H9 (cell line): ENCODE data around the gene ASB15. TPM values are rescaled to one million over a fixed set of nuclear protein-coding genes. Genes with fewer than 3 reads are reported as not detected.

Experiments
- DNase-seq: peaks from one replicate; pipeline ENCODE4 v3.0.0-alpha.2; 2017
- H2AFZ ChIP-seq: one replicate; pipeline ENCODE4 v1.6.1; 2013; ENCODE audit warnings: mild to moderate bottlenecking, low read length, control low read depth, moderate library complexity
- H2AK5ac ChIP-seq: 2 replicates; pipeline ENCODE4 v1.6.1; 2013; ENCODE audit warnings: low read length, control low read depth, mixed read lengths; ENCODE audit not compliant: insufficient read length
- H2BK120ac ChIP-seq: one replicate; pipeline ENCODE4 v1.6.1; 2013; ENCODE audit warnings: low read depth, mild to moderate bottlenecking, low read length, control low read depth, inconsistent platforms; ENCODE audit not compliant: poor library complexity, severe bottlenecking
- H2BK12ac ChIP-seq: 2 replicates; pipeline ENCODE4 v1.6.1; 2013; ENCODE audit warnings: low read length, control low read depth, mixed read lengths, low read depth; ENCODE audit not compliant: insufficient read length
- H2BK15ac ChIP-seq: 2 replicates; pipeline ENCODE4 v1.6.1; 2013; ENCODE audit warnings: low read depth, low read length, control low read depth
- H2BK20ac ChIP-seq: one replicate; pipeline ENCODE4 v1.6.1; 2013; ENCODE audit warnings: low read depth, mild to moderate bottlenecking, low read length, control low read depth, inconsistent platforms; ENCODE audit not compliant: poor library complexity, severe bottlenecking
- H2BK5ac ChIP-seq: 2 replicates; pipeline ENCODE4 v1.6.1; 2013; ENCODE audit warnings: low read length, control low read depth, mixed read lengths; ENCODE audit not compliant: insufficient read length
- H3K14ac ChIP-seq: 2 replicates; pipeline ENCODE4 v1.6.1; 2013; ENCODE audit warnings: low read length, control low read depth; ENCODE audit not compliant: insufficient read depth
- H3K18ac ChIP-seq: 2 replicates; pipeline ENCODE4 v1.6.1; 2013; ENCODE audit warnings: low read depth, mild to moderate bottlenecking, mixed read lengths, low read length, control low read depth; ENCODE audit not compliant: insufficient read length
- H3K23ac ChIP-seq: 2 replicates; pipeline ENCODE4 v1.6.1; 2013; ENCODE audit warnings: low read length, control low read depth, mixed read lengths, low read depth; ENCODE audit not compliant: insufficient read length
- H3K23me2 ChIP-seq: 2 replicates; pipeline ENCODE4 v1.6.1; 2013; ENCODE audit warnings: low read depth, mild to moderate bottlenecking, mixed read lengths, low read length, control low read depth; ENCODE audit not compliant: insufficient read length, poor library complexity, severe bottlenecking
- H3K27ac ChIP-seq: 2 replicates; pipeline ENCODE4 v1.5.1; 2013; ENCODE audit warnings: low read length, control low read depth, mixed read lengths, low read depth; ENCODE audit not compliant: insufficient read length
- H3K27me3 ChIP-seq: 2 replicates; pipeline ENCODE4 v1.6.1; 2013; ENCODE audit warnings: low read length, control low read depth, inconsistent platforms; ENCODE audit not compliant: insufficient read depth
- H3K4ac ChIP-seq: 2 replicates; pipeline ENCODE4 v1.6.1; 2013; ENCODE audit warnings: low read depth, mild to moderate bottlenecking, control low read depth, inconsistent platforms, low read length, moderate library complexity
- H3K4me1 ChIP-seq: 2 replicates; pipeline ENCODE4 v1.6.1; 2013; ENCODE audit warnings: low read length, control low read depth, inconsistent platforms; ENCODE audit not compliant: insufficient read depth
- H3K4me2 ChIP-seq: 2 replicates; pipeline ENCODE4 v1.6.1; 2013; ENCODE audit warnings: low read length, control low read depth, mixed read lengths; ENCODE audit not compliant: insufficient read length, insufficient read depth
- H3K56ac ChIP-seq: 2 replicates; pipeline ENCODE4 v1.6.1; 2013; ENCODE audit warnings: low read depth, mild to moderate bottlenecking, mixed read lengths, low read length, control low read depth; ENCODE audit not compliant: insufficient read length
- H3K79me1 ChIP-seq: 2 replicates; pipeline ENCODE4 v1.6.1; 2013; ENCODE audit warnings: low read depth, mild to moderate bottlenecking, moderate library complexity, low read length, control low read depth, inconsistent platforms; ENCODE audit not compliant: insufficient read depth, poor library complexity, severe bottlenecking
- H3K79me2 ChIP-seq: 2 replicates; pipeline ENCODE4 v1.6.1; 2013; ENCODE audit warnings: low read length, control low read depth, inconsistent platforms; ENCODE audit not compliant: insufficient read depth
- H3K9ac ChIP-seq: 2 replicates; pipeline ENCODE4 v1.6.1; 2013; ENCODE audit warnings: low read length, control low read depth, mixed read lengths; ENCODE audit not compliant: insufficient read length; ENCODE audit errors: extremely low read depth
- H3K9me3 ChIP-seq: one replicate; pipeline ENCODE4 v1.6.1; 2013; ENCODE audit warnings: low read depth, low read length, inconsistent platforms; ENCODE audit not compliant: control insufficient read depth
- H3T11ph ChIP-seq: one replicate; pipeline ENCODE4 v1.6.1; 2013; ENCODE audit warnings: mild to moderate bottlenecking, low read length, control low read depth, inconsistent platforms
- H4K20me1 ChIP-seq: one replicate; pipeline ENCODE4 v1.6.1; 2013; ENCODE audit not compliant: control insufficient read depth, insufficient read length, insufficient read depth
- H4K5ac ChIP-seq: 2 replicates; pipeline ENCODE4 v1.6.1; 2013; ENCODE audit warnings: low read depth, mild to moderate bottlenecking, mixed read lengths, low read length, control low read depth; ENCODE audit not compliant: insufficient read length
- H4K8ac ChIP-seq: replicated peaks from 2 replicates; pipeline ENCODE4 v1.6.1; 2013; ENCODE audit warnings: low read length, control low read depth, mixed read lengths, low read depth; ENCODE audit not compliant: insufficient read length
- H4K91ac ChIP-seq: 2 replicates; pipeline ENCODE4 v1.6.1; 2013; ENCODE audit warnings: low read depth, mild to moderate bottlenecking, moderate library complexity, mixed read lengths, low read length, control low read depth; ENCODE audit not compliant: insufficient read length
- H3K27ac Mint-ChIP-seq, 3 experiments: 2 replicates in 2 of 3; 3 replicates in 1 of 3; pipeline ENCODE4 v1.8.0; 2020 to 2021; ENCODE audit warnings: mixed read lengths in 3 of 3, mild to moderate bottlenecking in 1 of 3, moderate library complexity in 1 of 3
- H3K27me3 Mint-ChIP-seq: 2 replicates; pipeline ENCODE4 v1.8.0; 2021; ENCODE audit warnings: low read depth, mild to moderate bottlenecking, moderate library complexity, mixed read lengths
- H3K36me3 Mint-ChIP-seq, 3 experiments: 2 replicates in 2 of 3; 3 replicates in 1 of 3; pipeline ENCODE4 v1.8.0; 2020 to 2021; ENCODE audit warnings: low read depth in 3 of 3, mixed read lengths in 3 of 3; ENCODE audit not compliant: insufficient read depth in 1 of 3
- H3K4me1 Mint-ChIP-seq, 2 experiments: 2 replicates each; pipeline ENCODE4 v1.8.0; 2020; ENCODE audit warnings: mixed read lengths in 2 of 2
- H3K4me3 Mint-ChIP-seq, 2 experiments: 2 replicates in 1 of 2; 3 replicates in 1 of 2; pipeline ENCODE4 v1.8.0; 2020 to 2021; ENCODE audit warnings: mild to moderate bottlenecking in 2 of 2, mixed read lengths in 2 of 2, moderate library complexity in 1 of 2
- H3K9me3 Mint-ChIP-seq, 2 experiments: 2 replicates in 1 of 2; 3 replicates in 1 of 2; pipeline ENCODE4 v1.8.0; 2020; ENCODE audit warnings: mild to moderate bottlenecking in 2 of 2, mixed read lengths in 2 of 2, moderate library complexity in 1 of 2
- WGBS: extraction: QIAGEN DNeasy Blood & Tissue Kit; methylation state at CpG from one replicate; pipeline ENCODE4 v1.1.7; 2013; ENCODE audit warnings: missing lambda C conversion rate, low lambda C conversion rate, mixed read lengths; ENCODE audit not compliant: insufficient read length; ENCODE audit errors: extremely low coverage; 5-methylcytosine and 5-hydroxymethylcytosine counted together
- total RNA-seq: library from RNA; stranded (reverse); gene quantifications from 2 replicates; pipeline ENCODE4 v1.2.1, GENCODE V29; 2021
- TF ChIP-seq, protein P1 (sequence below): fragments of 200-600 bp; sonication (generic); conservative IDR thresholded peaks from 3 replicates; pipeline ENCODE4 v1.8.0; 2021; ENCODE audit warnings: antibody characterized with exemption, mild to moderate bottlenecking

ASB15 gene
- total RNA-seq, 1 experiment from 2014 or later, result not detected

DNA sequence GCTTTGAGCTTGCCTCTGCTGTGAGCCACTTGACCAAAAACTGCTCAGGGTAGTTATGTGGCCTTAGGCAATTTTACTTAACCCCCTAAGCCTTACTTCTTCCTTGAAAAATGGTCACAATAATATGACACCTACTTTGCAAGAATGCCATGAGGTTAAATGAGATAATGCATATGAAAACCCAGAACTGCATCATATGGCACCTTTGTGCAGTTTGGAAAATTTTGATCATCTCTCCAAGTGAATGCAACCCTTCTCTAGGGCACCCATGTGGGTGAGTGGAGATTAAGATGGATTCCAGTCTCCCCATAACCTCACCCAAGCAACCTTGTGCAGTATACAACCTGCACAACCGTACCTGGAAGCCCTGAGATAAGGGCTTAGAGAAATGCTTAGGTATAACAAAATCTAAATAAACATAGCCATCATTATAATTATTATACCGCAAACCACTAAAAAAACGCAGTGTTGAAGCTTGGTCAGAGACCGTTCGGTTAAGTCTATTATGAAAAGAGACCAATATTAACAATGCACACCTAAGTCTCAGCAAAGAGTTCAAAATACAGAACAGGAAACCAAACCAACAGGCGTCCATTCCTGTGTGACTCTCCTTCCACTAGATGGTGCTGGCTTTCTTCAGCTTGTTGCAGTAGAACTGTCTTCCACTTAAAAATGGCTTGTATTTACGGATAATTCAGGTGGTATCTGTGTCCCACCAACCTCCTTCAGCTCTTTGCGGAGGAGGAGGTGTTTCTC, 21.0 kb upstream of the ASB15 start:
- no peak overlapping the region for H3K18ac ChIP-seq
- peak overlapping the region; percentile 79 for H2AFZ ChIP-seq
- no peak overlapping the region for H2BK120ac ChIP-seq
- H3K14ac ChIP-seq, result no peak overlapping the region
- no peaks in the 10 kb centered on the region for H3K9me3 Mint-ChIP-seq
- peak; percentile 48 for DNase-seq
- H3K9ac ChIP-seq, result no peak overlapping the region
- H3K79me1 ChIP-seq, result no peaks in the 10 kb centered on the region
- H3K56ac ChIP-seq, result no peak overlapping the region
- H3K4me2 ChIP-seq, result no peak overlapping the region
- no peak overlapping the region for H3K27ac ChIP-seq
- peak overlapping the region in 2 of 3 experiments; percentile 25 to 91; a peak in 2 of 7 replicates for H3K27ac Mint-ChIP-seq
- H3K36me3 Mint-ChIP-seq, result no peaks in the 10 kb centered on the region
- no peaks in the 10 kb centered on the region for H3K23me2 ChIP-seq
- no peak overlapping the region for H2BK5ac ChIP-seq
- TF ChIP-seq, protein P1, sequence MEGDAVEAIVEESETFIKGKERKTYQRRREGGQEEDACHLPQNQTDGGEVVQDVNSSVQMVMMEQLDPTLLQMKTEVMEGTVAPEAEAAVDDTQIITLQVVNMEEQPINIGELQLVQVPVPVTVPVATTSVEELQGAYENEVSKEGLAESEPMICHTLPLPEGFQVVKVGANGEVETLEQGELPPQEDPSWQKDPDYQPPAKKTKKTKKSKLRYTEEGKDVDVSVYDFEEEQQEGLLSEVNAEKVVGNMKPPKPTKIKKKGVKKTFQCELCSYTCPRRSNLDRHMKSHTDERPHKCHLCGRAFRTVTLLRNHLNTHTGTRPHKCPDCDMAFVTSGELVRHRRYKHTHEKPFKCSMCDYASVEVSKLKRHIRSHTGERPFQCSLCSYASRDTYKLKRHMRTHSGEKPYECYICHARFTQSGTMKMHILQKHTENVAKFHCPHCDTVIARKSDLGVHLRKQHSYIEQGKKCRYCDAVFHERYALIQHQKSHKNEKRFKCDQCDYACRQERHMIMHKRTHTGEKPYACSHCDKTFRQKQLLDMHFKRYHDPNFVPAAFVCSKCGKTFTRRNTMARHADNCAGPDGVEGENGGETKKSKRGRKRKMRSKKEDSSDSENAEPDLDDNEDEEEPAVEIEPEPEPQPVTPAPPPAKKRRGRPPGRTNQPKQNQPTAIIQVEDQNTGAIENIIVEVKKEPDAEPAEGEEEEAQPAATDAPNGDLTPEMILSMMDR, result peak; percentile 83
- H4K20me1 ChIP-seq, result no peaks in the 10 kb centered on the region
- H2AK5ac ChIP-seq, result no peak overlapping the region
- H3K79me2 ChIP-seq, result no peaks in the 10 kb centered on the region
- H3K4ac ChIP-seq, result no peak overlapping the region
- no peaks in the 10 kb centered on the region for H3K27me3 Mint-ChIP-seq
- H2BK12ac ChIP-seq, result no peak overlapping the region
- no peaks in the 10 kb centered on the region for H3K27me3 ChIP-seq
- WGBS, result no CpG with 5 or more reads among the region's 8 CpGs
- peaks cover 17 to 19% of the 10 kb centered on the region in 2 experiments for H3K4me1 Mint-ChIP-seq
- H3K9me3 ChIP-seq, result no peaks in the 10 kb centered on the region
- no peak overlapping the region for H3T11ph ChIP-seq
- no peak overlapping the region for H4K8ac ChIP-seq
- H2BK15ac ChIP-seq, result no peak overlapping the region
- H4K91ac ChIP-seq, result no peak overlapping the region
- no peak overlapping the region for H4K5ac ChIP-seq
- peaks cover 4% of the 10 kb centered on the region; the same call in 1 of the 2 replicates for H3K4me1 ChIP-seq
- H2BK20ac ChIP-seq, result no peak overlapping the region
- H3K23ac ChIP-seq, result no peak overlapping the region
- H3K4me3 Mint-ChIP-seq, result no peak overlapping the region
